GM19099 (cell line): ENCODE measurements around the gene SLC39A2.

Experiments
- POLR2A ChIP-seq: IDR thresholded peaks from 3 replicates; pipeline ENCODE4 v1.6.1; 2011; ENCODE audit warnings: low read depth; ENCODE audit not compliant: insufficient read length; ENCODE audit errors: extremely low read depth

SLC39A2 gene

GRCh38 chr14:20988717-20989470, 10.2 kb upstream of the SLC39A2 start:
- TF ChIP-seq POLR2A = no peak

- peak; percentile 58 for TF ChIP-seq POLR2A
Measured at GRCh38 chr14:20989471-20989786, 9.7 kb upstream of the SLC39A2 start.

GRCh38 chr14:20989787-20990600, 9.1 kb upstream of the SLC39A2 start, which contains the start of gene METTL17:
METTL17 (plus strand) TSS chr14:20989980; CDS start chr14:20990003, 23 bp downstream.
- peak; percentile 86 for TF ChIP-seq POLR2A

- no peak for TF ChIP-seq POLR2A
Measured at GRCh38 chr14:20996521-20996920, 2.6 kb upstream of the SLC39A2 start.

- TF ChIP-seq POLR2A = no peak
Measured at GRCh38 chr14:20997115-20997514, 2.0 kb upstream of the SLC39A2 start.

GRCh38 chr14:20997564-20997963, 1.5 kb upstream of the SLC39A2 start:
- no peak for TF ChIP-seq POLR2A

GRCh38 chr14:20998139-20998538, 954 bp upstream of the SLC39A2 start:
- no peak for TF ChIP-seq POLR2A

GRCh38 chr14:20999591-20999990, 498 bp downstream of the SLC39A2 start:
- no peak for TF ChIP-seq POLR2A

- TF ChIP-seq POLR2A = no peak
Measured at GRCh38 chr14:21001218-21001617, 2.1 kb downstream of the SLC39A2 start.

- TF ChIP-seq POLR2A = no peak
Measured at GRCh38 chr14:21003788-21004346, 4.8 kb downstream of the SLC39A2 start.

- no peak for TF ChIP-seq POLR2A
Measured at GRCh38 chr14:21011136-21011535, 12.0 kb downstream of the SLC39A2 start.

- TF ChIP-seq POLR2A = no peak
Measured at GRCh38 chr14:21014761-21015190, 15.7 kb downstream of the SLC39A2 start.

- no peak for TF ChIP-seq POLR2A
Measured at GRCh38 chr14:21015312-21015711, 16.2 kb downstream of the SLC39A2 start.

- TF ChIP-seq POLR2A = no peak
Measured at GRCh38 chr14:21016413-21017190, 17.5 kb downstream of the SLC39A2 start.
